HL-60 (cell line): ENCODE results near the gene FGL2.
A peak's percentile ranks its signal among the peaks of the same experiment; 100 is the strongest.

Experiments used
- DNase-seq, 2 experiments: peaks; one replicate each; pipeline ENCODE4 v3.0.0-alpha.2; 2010 to 2020; ENCODE audit warnings: low read depth in 1 of 2, low spot score in 1 of 2
- H3K27ac ChIP-seq: fragments of 250-450 bp; sonication (Bioruptor Pico); replicated peaks from 2 replicates; pipeline ENCODE4 v1.5.1; 2020; ENCODE audit warnings: mild to moderate bottlenecking, moderate library complexity
- H3K27me3 ChIP-seq: fragments of 250-450 bp; sonication (Bioruptor Pico); 2 replicates; pipeline ENCODE4 v1.5.1; 2021; ENCODE audit warnings: mild to moderate bottlenecking, moderate library complexity; ENCODE audit not compliant: insufficient read depth, poor library complexity, severe bottlenecking
- H3K4me3 ChIP-seq: replicated peaks from 2 replicates; pipeline ENCODE4 v1.5.1; 2011; ENCODE audit warnings: mild to moderate bottlenecking, control low read depth, low read length; ENCODE audit not compliant: insufficient read depth
- GABPA ChIP-seq: IDR thresholded peaks from 2 replicates; pipeline ENCODE4 v1.6.1; 2012; ENCODE audit warnings: low read depth
- POLR2AphosphoS5 ChIP-seq: IDR thresholded peaks from 2 replicates; pipeline ENCODE4 v1.6.1; 2012; ENCODE audit warnings: low read depth
- REST ChIP-seq: IDR thresholded peaks from 2 replicates; pipeline ENCODE4 v1.6.1; 2012; ENCODE audit warnings: low read depth; ENCODE audit not compliant: insufficient replicate concordance
- SPI1 ChIP-seq: IDR thresholded peaks from 2 replicates; pipeline ENCODE4 v1.6.1; 2012; ENCODE audit warnings: low read depth, mild to moderate bottlenecking, borderline replicate concordance
- TF ChIP-seq, protein P1 (sequence below): IDR thresholded peaks from one replicate; pipeline ENCODE4 v1.5.1; 2011; ENCODE audit warnings: low read length, control low read depth, inconsistent platforms; ENCODE audit not compliant: insufficient read depth

FGL2 gene

DNA sequence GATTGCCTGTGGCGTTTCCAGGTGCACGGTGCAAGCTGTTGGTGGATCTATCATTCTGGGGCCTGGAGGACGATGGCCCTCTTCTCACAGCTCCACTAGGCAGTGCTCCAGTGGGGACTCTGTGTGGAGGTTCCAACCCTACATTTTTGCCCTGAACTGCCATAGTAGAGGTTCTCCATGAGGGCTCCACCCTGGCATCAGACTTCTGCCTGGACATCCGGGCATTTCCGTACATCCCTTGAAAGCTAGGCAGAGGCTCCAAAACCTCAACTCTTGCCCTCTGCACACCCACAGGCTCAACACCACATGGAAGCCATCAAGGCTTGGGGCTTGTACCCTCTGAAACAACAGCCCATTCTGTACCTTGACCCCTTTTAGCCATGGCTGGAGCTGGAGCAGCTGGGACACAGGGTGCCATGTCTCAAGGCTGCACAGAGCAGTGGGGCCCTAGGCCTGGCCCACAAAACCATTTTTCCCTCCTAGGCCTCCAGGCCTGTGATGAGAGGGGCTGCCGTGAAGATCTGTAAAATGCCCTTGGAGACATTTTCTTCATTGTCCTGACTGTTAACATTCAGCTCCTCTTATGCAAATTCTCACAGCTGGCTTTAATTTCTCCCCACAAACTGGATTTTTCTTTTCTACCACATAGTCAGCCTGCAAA is 10.0 kb upstream of the FGL2 start:
- Histone ChIP-seq H3K27ac (no peak overlapping the region), H3K27me3 (no peaks in the 10 kb centered on the region), H3K4me3 (no peak overlapping the region)
- no peak for DNase-seq
- TF ChIP-seq SPI1 (no peak), GABPA (no peak), POLR2AphosphoS5 (no peak), REST (no peak)
- TF ChIP-seq, protein P1, sequence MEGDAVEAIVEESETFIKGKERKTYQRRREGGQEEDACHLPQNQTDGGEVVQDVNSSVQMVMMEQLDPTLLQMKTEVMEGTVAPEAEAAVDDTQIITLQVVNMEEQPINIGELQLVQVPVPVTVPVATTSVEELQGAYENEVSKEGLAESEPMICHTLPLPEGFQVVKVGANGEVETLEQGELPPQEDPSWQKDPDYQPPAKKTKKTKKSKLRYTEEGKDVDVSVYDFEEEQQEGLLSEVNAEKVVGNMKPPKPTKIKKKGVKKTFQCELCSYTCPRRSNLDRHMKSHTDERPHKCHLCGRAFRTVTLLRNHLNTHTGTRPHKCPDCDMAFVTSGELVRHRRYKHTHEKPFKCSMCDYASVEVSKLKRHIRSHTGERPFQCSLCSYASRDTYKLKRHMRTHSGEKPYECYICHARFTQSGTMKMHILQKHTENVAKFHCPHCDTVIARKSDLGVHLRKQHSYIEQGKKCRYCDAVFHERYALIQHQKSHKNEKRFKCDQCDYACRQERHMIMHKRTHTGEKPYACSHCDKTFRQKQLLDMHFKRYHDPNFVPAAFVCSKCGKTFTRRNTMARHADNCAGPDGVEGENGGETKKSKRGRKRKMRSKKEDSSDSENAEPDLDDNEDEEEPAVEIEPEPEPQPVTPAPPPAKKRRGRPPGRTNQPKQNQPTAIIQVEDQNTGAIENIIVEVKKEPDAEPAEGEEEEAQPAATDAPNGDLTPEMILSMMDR = no peak

DNA sequence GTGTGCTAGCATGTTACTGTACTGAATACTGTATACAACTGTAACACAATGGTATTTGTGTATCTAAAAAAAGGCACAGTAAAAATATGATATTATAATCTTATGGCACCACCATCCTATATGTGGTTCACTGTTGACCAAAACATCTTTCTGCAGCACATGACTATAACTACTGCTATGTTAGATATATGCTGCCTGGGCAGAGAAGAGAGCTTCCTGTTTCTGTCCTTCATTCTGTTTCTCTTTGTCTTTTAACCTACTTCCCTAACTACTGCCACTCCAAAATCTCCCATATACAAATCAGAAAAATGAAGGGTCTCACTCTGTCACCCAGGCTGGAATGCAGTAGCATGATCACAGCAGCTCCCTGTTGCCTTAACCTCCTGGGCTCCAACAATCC is 8.8 kb upstream of the FGL2 start:
- peak in 1 of 2 experiments; percentile 18 for DNase-seq
- Histone ChIP-seq H3K27me3 (no peaks in the 10 kb centered on the region), H3K27ac (peak overlapping the region; percentile 29), H3K4me3 (no peak overlapping the region)
- TF ChIP-seq REST (no peak), POLR2AphosphoS5 (no peak), SPI1 (no peak), GABPA (no peak)
- TF ChIP-seq, protein P1 = no peak

GRCh38 chr7:77205706-77206105 is 6.1 kb upstream of the FGL2 start:
- Histone ChIP-seq H3K27ac (no peak overlapping the region), H3K4me3 (no peak overlapping the region), H3K27me3 (no peaks in the 10 kb centered on the region)
- no peak for TF ChIP-seq POLR2AphosphoS5
- TF ChIP-seq REST = no peak
- TF ChIP-seq SPI1 = no peak
- TF ChIP-seq GABPA = no peak
- TF ChIP-seq, protein P1 = no peak
- no peak for DNase-seq
